Retina (tissue), 1 donor: ENCODE data around the gene MADCAM1.

Experiments
- DNase-seq: peaks from one replicate; pipeline ENCODE4 v3.0.0-alpha.2; 2016

The MADCAM1 gene

DNA sequence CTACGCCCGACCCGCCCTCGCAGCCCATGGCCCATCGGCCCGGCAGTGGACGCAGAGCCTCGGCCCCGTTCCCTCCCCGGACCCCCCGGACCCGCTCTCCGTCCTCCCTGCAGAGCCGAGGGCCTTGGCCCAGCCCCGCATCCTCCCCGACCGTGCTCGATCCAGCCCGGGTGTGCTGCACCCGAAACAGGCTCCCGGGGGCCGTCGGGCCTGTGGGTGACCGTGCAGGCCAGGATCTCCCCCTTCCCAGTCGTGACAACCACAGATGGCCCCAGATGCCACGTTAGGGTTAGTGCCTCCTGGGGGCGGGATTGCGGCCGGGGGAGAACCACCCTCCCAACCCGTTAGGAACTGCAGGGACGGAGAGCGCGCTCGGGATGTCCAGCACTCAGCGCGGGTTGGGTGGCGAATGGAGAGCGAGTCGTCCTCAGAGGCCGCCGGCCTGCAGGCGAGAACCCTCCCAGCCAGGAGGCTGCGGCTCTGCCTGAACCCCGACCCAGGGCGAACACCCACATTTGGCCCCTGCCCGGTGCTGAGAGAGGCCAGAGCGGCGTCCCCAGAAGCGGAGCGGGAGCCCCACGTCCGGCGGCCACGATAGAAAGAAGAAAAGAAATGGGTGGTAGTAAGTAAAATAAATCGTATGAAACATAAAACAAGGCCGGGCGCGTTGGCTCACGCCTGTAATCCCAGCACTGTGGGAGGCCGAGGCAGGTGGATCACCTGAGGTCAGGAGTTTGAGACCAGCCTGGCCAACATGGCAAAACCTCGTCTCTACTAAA is 6.7 kb upstream of the MADCAM1 start:
- peak; percentile 63 for DNase-seq

DNA sequence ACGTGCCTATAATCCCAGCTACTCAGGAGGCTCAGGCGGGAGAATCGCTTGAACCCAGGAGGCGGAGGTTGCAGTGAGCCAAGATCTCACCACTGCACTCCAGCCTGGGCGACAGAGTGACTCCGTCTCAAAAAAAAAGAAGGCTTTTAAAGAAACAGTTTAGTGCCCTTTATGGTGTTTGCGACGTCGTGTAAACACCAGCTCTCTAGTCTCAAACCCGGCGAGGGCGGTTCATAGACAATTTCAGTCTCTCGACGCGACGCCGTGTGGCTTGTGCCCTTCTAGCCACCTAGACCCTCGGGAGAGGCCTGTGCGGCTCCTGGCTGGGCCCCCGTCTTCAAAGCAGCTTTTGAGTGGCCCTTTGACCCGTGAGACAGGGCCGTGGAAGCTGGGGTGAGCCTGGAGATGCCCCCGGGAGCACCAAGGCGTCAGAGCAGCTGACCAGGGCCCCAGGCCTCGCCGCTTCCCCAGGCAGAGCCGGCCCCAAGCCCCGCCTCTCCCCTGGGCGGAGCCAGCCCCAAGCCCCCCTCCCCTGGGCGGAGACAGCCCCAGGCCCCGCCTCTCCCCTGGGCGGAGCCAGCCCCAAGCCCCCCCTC is 5.0 kb upstream of the MADCAM1 start:
- no peak for DNase-seq

DNA sequence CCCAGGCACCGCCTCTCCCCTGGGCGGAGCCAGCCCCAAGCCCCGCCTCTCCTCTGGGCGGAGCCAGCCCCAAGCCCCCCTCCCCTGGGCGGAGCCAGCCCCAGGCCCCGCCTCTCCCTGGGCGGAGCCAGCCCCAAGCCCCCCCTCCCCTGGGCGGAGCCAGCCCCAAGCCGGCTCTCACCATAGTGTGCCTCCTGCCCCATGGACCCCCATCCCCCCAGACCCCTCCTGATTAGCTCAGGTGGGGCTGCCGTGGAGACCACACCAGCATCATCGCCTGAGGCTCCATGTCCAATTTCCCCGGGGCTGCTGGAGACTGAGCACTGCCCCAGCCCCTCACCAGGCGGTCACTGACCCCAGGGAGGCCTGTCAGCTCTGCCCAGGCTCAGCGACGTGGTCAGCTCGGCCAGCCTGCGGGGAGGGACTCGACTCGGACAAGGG is 4.2 kb upstream of the MADCAM1 start:
- no peak for DNase-seq

DNA sequence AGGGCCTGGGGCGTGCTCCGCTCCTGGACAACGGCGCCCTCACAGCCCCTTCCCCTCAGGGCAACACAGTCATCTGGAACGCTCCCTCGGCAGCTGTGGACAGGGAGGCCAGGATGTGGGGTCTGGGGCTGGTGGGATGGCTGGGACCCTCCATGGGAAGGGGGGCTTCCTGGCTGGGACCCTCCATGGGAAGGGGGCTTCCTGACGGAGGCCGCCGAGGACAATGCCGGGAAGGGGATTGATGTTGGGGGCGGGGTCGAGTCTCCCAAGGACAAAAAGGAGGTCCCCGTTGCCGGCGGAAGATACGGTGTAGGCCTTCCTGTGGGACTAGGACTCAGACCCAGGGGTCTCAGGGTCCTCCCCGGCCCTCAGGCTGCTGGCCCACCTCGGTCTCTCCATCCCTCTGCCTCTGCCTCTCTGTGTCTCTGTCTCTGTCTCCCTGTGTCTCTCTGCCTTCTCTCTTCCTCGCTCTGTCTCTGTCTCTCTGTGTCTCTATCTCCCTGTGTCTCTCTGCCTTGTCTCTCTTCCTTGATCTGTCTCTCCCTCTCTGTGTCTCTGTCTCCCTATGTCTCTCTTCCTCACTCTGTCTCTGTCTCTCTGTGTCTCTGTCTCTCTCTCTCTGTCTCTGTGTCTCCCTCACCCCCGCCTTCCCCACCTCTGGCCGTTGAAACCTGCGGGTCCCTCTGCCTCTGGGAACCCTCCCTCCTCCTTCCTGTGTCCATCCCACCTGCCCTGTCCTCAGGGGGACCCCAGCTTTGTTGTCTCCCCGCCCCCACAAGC is 2.7 kb upstream of the MADCAM1 start:
- DNase-seq: no peak

DNA sequence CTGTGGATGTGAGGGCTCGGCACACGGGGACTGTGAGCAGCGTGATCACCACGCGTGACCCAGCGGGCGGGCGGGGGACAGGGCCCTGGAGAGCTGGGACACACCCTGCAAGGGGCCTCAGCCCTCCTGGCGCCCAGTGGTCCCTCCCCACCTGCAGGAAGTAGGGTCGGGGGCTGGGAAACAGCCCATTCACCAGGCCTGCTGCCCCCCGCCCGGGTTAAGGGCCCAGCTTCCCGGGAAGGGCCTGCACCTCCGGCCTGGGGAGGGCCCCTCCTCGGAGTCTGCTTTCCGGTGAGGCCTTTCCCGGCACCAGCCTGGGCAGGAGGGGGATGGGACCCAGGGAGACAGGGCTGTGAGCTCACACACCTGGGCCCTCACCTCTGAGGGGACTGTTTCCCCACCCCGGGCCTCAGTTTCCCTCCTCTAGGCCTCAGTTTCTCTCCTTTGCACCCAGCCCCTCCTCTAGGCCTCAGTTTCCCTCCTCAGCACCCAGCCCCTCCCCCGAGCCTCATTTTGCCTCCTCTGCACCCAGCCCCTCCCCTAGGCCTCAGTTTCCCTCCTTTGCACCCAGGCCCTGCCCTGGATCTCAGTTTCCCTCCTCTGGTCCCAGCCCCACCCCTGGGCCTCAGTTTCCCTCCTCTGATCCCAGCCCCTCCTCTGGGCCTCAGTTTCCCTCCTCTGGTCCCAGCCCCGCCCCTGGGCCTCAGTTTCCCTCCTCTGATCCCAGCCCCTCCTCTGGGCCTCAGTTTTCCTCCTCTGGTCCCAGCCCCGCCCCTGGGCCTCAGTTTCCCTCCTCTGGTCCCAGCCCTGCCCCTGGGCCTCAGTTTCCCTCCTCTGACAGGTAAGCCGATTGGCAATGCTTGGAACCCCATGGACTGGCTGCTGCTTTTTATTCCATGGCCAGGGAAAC is 1.9 kb upstream of the MADCAM1 start:
- no peak for DNase-seq

DNA sequence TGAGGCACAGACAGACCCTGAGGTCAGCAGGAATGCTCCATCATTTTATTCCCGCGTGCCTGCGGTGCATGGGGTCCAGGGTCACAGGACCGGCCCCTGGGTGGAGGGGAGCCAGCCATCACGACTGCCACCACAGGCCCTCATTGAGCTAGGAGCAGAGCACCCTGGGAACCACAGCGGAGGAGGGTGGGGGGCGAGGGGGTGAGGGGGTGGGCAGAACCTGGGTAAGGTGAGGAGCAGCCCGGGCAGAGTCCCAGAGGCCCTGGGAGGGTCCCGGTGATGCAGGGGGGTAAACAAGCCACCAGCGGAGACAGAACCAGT is 1.2 kb upstream of the MADCAM1 start:
- no peak for DNase-seq

DNA sequence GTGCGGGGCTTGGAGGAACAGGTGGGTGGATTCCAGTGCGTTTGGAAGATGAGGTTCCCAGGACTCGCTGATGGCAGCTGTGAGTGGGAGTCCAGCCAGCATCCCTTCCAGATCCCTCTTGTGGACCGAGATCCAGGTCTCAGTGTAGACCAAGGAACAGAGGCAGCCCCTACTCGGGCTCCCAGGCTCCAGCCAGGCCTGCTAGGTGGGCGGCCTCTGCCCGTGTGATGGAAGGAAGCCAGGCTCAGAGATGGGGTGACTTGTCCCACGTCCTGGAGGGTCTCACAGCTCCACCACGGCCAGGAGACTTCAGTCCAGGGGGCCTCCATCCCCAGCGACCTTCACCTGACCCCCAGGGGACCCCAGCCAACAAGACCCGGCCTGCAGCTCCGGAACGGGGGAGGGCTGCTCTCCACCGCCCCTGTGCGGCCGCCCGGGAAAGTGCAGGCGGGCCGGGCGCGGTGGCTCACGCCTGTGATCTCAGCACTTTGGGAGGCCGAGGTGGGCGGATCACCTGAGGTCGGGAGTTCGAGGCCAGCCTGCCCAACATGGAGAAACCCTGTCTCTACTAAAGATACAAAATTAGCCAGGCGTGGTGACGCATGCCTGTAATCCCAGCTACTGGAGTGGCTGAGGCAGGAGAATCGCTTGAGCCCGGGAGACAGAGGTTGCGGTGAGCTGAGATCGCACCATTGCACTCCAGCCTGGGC is 729 bp upstream of the MADCAM1 start:
- DNase-seq: peak; percentile 77

DNA sequence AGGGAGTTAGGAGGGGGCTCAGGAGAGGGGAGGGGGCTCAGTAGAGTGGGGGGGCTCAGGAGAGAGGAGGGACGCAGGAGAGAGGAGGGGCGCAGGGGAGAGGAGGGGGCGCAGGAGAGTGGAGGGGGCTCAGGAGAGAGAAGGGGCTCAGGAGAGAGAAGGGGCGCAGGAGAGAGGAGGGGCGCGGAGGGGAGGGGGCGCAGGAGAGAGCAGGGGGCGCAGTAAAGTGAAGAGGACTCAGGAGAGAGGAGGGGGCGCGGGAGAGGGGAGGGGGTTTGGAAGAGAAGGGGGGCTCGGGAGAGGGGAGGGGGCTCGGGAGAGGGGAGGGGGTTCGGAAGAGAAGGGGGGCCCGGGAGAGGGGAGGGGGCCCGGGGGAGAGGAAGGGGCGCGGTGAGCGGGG is 700 bp downstream of the MADCAM1 start:
- DNase-seq: no peak

DNA sequence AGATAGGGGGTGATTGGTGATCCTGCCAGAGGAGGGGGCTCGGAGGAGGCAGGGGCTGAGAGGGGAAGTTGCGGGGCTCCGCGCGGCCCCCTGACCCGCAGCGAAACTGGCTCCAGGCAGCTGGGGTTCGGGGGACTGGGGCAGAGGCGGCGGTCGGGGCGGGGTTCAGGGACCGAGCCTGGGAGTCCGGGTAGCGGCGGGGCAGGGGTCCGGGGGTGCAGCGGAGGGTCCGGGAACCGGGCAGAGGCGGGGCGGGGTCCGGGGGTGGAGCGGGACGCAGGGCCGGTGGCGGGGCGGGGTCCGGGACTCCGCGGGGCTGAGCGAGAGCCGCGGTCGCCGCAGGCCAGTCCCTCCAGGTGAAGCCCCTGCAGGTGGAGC is 1.2 kb downstream of the MADCAM1 start:
- DNase-seq: no peak

DNA sequence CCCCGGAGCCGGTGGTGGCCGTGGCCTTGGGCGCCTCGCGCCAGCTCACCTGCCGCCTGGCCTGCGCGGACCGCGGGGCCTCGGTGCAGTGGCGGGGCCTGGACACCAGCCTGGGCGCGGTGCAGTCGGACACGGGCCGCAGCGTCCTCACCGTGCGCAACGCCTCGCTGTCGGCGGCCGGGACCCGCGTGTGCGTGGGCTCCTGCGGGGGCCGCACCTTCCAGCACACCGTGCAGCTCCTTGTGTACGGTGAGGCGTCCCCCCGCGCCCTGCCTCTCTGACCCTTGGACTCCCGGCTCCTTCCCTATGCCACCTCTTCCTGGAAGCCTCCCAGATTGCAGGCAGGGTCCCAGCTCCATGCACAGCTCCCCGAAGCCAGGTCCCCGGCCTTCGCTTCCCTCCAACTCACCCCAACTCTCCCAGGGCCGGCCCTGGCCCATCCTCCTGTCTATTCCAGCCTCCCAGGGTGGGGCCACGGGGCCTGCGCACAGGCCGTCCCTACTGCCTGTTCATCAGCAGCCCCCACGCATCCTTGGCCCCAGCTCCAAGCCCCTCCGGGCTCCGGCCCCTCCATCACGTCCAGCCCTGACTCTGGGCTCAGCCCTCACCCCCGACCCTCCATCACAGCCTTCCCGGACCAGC is 1.7 kb downstream of the MADCAM1 start:
- DNase-seq: no peak

DNA sequence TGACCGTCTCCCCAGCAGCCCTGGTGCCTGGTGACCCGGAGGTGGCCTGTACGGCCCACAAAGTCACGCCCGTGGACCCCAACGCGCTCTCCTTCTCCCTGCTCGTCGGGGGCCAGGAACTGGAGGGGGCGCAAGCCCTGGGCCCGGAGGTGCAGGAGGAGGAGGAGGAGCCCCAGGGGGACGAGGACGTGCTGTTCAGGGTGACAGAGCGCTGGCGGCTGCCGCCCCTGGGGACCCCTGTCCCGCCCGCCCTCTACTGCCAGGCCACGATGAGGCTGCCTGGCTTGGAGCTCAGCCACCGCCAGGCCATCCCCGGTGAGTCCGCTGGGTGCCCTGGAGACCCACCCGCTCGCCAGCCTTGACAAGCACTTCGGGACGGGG is 2.2 kb downstream of the MADCAM1 start:
- DNase-seq: no peak

DNA sequence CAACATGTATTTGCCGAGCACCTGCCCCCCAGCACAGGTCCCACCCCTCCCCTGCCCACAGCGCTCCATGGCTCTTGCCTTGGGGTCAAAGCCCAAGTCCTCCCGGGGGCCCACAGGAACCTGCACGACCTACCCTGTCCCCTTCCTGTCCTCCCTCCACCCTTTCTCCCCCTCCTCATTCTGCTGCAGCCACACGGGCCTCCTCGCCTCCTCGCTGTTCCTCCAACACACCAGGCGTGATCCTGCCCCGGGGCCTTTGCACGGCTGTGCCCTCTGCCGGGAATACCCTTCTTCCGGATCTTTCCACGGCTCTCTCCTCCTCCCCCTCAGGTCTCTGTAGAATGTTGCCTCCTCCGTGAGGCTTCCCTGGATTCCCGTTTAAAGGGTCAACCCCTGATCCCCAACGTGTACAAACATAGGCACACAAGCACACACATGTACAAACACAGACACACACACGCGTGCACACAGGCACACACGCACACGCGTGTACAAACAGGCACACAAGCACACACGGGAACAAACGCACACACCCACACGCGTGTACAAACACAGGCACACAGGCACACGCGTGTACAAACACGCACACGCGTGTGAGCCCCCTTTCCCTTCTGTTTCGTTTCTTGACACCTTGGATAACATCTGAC is 2.8 kb downstream of the MADCAM1 start:
- DNase-seq: no peak

DNA sequence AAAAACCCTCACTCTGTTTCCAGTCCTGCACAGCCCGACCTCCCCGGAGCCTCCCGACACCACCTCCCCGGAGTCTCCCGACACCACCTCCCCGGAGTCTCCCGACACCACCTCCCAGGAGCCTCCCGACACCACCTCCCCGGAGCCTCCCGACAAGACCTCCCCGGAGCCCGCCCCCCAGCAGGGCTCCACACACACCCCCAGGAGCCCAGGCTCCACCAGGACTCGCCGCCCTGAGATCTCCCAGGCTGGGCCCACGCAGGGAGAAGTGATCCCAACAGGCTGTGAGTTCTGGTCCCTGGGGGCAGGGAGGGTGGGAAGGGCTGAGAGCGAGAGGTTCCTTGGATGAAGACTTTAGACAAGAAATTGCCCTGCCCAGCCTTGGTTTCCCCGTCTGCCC is 5.4 kb downstream of the MADCAM1 start:
- DNase-seq: no peak

DNA sequence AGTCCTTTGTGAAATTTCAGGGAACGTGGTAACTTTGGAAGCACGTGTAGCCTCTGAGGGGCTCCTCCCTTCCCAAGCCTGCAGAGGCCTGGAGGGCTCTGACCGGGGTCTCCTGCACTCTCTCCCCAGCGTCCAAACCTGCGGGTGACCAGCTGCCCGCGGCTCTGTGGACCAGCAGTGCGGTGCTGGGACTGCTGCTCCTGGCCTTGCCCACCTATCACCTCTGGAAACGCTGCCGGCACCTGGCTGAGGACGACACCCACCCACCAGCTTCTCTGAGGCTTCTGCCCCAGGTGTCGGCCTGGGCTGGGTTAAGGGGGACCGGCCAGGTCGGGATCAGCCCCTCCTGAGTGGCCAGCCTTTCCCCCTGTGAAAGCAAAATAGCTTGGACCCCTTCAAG is 8.3 kb downstream of the MADCAM1 start:
- DNase-seq: no peak

DNA sequence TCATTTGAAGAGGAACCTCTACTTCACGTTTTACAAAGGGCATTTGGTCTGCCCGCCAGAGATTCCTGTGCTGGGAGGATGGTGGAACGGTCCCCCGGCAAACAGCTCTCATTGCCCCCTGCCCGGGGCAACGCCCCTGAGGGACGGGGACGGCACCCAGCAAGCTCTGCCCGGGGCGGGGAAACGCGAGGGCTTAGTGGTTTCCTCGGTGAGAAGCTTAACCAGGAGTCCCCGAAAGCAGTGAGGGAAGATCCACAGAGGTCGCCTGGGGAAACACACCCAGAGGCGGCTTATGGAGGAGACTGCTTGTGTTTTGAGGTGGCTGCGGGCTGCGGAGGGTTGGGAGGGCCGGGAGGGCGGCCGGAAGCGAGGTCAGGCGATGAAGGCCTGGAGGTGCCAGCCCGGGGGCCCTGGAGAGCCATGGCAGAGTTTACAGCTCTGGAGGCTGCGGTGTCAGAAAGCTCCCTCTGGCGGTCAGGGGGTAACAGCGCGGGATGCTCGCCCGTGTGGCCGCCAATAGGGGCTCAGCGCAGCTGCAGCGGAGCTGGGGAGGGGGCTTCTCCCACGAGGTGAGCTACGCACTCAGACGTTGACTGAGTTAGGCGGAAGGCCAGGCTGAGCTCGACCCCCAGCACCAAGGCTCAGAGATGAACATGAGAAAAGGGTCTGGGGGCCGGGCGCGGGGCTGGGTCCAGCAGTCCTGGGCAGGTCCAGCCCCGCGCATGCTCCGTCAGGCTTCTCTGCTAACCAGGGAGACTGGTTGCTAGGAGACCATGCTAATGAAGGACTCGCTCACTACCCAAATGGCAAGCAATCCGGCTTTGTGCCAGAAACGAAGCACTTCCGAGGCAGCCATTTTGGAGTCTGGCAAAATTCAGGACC is 10.4 kb downstream of the MADCAM1 start:
- peak; percentile 100 for DNase-seq

DNA sequence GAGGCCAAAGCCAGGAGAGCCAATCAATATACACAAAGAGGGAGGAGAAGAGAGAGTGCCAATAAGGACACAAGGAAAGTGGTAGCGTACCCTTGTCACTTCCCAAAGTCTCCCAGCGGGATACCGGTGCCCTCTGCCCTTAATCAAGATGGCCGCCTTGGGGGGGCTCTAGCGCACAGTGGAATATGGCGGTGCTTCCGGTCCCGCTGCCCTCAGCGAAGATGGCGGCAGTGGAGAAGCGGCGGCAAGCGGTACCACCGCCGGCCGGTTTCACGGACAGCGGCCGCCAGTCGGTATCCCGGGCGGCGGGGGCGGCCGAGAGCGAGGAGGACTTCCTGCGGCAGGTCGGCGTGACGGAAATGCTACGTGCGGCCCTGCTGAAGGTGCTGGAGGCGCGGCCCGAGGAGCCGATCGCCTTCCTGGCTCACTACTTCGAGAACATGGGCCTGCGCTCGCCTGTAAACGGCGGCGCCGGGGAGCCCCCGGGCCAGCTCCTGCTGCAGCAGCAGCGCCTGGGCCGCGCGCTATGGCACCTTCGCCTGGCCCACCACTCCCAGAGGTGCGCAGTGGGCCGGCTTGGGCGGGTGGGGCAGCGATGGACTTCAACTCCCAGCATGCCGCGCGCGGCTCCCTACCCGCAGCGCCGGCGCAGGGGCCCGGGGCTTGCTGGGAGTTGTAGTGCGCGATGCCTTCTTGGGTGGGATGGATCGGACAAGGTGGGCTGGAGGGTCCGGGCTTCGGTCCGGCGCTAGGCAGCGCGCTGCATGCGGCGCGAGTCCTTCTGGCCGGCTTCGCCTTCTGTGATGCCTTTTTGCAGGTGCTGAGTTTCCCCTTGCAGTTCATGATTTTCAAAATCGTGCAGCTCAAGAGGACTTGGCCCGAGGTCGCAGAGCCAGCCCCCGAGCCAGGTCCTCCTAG is 11.3 kb downstream of the MADCAM1 start, which contains the start of gene TPGS1:
TSS of gene TPGS1 (plus strand) at position 212 of the 918 bp plus-strand sequence. CDS start at position 222, 10 bp downstream.
- DNase-seq: peak; percentile 100

DNA sequence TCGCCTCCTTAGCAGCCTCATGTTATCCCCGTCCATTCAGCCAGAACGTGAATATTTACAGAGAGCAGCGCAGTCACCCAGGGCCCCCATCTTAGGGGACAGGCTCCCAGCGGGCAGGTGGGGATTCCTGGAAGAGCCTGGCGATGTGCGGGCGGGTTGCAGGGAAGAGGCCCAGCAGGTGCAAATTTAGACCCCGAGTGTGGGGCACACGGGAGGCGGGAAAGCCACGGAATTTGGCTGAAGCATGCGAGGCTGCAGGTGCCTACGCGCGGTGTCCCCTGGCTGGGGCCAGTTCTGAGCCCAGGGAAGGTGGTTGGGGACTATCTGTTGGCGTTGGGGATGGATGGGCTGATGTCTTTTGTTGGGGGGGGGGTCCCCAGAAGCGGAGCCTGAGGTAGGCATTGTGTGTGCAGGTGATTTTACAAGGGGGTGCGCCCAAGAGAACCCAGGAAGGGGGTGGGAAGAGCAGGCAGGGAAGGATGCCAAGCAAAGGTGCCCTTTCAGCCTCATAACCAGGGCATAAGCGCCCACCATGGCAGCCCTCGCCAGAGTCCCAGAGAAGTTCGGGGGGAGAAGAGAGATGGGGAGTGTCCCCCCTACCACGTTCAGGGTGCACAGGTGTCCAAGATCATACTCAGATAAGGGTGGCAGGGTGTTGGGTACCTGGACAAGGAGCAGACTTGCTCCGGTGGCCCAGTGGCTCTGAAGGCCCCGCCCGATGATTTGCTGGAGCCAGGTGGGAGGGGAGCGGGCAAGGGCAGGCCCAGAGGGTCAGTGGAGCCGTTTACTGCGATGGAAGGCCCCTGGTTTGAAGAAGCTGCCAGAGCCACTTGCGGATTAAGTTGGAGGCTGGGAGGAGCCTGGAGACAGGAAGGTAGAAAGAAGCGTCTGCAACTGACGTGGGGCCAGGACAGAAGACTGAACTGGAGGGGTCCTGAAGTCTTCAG is 12.2 kb downstream of the MADCAM1 start:
- DNase-seq: no peak

DNA sequence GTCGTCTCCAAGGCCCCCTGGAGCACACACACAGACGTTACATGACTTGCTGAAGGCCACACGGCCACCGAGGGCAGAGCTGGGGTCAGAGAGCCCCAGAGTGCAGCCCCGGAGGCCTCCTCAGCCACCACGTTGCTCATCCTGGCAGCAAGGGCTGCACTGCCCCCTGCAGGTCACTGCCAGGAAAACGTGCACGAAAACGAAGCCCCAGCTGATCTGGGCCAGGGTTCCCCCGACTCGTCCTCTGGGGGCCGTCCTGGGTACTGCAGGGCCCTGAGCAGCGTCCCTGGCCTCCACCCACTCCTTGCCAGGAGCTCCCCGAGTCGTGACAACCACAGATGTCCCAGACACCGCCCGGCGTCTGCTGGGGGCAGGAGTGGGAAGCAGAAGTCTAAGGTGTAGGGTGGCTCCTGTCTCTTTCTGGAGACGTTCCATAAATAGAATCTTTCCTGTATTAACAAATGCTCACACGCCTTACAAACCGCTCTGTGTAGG is 14.4 kb downstream of the MADCAM1 start:
- DNase-seq: peak; percentile 91
